ENCODE results near the gene TRIM39. TPM values are rescaled to one million over a fixed set of nuclear protein-coding genes. Genes with fewer than 3 reads are reported as not detected.

TRIM39 gene
- total and polyA plus RNA-seq, 9 of the 15 experiments (the other 6 are each of a cell fraction or from before 2014, with no cell fraction given), result 5.6 to 17.7 (median 12.8) TPM

- TF ChIP-seq THAP12 (CRISPR knock-in tag; IDR thresholded peaks at IDR 0.05) (peak; percentile 77), RBFOX2 (IDR thresholded peaks at IDR 0.05; ENCODE audit: low read depth, low read length) (peak; percentile 95), RFX1 (IDR thresholded peaks at IDR 0.05) (no peak), RBM34 (IDR thresholded peaks at IDR 0.05; ENCODE audit: borderline replicate concordance, insufficient read depth, low read length) (no peak), NFYB (IDR thresholded peaks at IDR 0.05; ENCODE audit: extremely low read depth, insufficient read length) (no peak), TAF1 (IDR thresholded peaks at IDR 0.05; ENCODE audit: control insufficient read depth, extremely low read depth, insufficient read depth, low read length, severe bottlenecking) (peak; percentile 93), PHF20 (IDR thresholded peaks at IDR 0.05; ENCODE audit: partially characterized antibody) (peak; percentile 91), ATF7 (IDR thresholded peaks at IDR 0.05) (peak; percentile 68), CBX3 (IDR thresholded peaks at IDR 0.05; ENCODE audit: borderline replicate concordance in 1 of 2, low read length in 2 of 2) (no peak), HDAC1 (IDR thresholded peaks at IDR 0.05) (peak in 1 of 2 experiments; percentile 92; a peak in 2 of 4 replicates), EGR1 (conservative IDR thresholded peaks at IDR 0.05) (peak; percentile 45; the same call in 1 of the 2 replicates), NFATC3 (IDR thresholded peaks at IDR 0.05) (no peak), SMARCB1 (IDR thresholded peaks at IDR 0.05; ENCODE audit: insufficient read length, low read depth) (no peak), FOXA3 (CRISPR knock-in tag; conservative IDR thresholded peaks at IDR 0.05 in 1 of 2, IDR thresholded peaks at IDR 0.05 in 1 of 2) (no peak), PTRF (tag; IDR thresholded peaks at IDR 0.05) (no peak), POLR2AphosphoS5 (IDR thresholded peaks at IDR 0.05; ENCODE audit: control insufficient read depth, insufficient read depth, low read depth, low read length) (peak; percentile 74; the same call in 1 of the 2 replicates)
- TF ChIP-seq, protein P1, sequence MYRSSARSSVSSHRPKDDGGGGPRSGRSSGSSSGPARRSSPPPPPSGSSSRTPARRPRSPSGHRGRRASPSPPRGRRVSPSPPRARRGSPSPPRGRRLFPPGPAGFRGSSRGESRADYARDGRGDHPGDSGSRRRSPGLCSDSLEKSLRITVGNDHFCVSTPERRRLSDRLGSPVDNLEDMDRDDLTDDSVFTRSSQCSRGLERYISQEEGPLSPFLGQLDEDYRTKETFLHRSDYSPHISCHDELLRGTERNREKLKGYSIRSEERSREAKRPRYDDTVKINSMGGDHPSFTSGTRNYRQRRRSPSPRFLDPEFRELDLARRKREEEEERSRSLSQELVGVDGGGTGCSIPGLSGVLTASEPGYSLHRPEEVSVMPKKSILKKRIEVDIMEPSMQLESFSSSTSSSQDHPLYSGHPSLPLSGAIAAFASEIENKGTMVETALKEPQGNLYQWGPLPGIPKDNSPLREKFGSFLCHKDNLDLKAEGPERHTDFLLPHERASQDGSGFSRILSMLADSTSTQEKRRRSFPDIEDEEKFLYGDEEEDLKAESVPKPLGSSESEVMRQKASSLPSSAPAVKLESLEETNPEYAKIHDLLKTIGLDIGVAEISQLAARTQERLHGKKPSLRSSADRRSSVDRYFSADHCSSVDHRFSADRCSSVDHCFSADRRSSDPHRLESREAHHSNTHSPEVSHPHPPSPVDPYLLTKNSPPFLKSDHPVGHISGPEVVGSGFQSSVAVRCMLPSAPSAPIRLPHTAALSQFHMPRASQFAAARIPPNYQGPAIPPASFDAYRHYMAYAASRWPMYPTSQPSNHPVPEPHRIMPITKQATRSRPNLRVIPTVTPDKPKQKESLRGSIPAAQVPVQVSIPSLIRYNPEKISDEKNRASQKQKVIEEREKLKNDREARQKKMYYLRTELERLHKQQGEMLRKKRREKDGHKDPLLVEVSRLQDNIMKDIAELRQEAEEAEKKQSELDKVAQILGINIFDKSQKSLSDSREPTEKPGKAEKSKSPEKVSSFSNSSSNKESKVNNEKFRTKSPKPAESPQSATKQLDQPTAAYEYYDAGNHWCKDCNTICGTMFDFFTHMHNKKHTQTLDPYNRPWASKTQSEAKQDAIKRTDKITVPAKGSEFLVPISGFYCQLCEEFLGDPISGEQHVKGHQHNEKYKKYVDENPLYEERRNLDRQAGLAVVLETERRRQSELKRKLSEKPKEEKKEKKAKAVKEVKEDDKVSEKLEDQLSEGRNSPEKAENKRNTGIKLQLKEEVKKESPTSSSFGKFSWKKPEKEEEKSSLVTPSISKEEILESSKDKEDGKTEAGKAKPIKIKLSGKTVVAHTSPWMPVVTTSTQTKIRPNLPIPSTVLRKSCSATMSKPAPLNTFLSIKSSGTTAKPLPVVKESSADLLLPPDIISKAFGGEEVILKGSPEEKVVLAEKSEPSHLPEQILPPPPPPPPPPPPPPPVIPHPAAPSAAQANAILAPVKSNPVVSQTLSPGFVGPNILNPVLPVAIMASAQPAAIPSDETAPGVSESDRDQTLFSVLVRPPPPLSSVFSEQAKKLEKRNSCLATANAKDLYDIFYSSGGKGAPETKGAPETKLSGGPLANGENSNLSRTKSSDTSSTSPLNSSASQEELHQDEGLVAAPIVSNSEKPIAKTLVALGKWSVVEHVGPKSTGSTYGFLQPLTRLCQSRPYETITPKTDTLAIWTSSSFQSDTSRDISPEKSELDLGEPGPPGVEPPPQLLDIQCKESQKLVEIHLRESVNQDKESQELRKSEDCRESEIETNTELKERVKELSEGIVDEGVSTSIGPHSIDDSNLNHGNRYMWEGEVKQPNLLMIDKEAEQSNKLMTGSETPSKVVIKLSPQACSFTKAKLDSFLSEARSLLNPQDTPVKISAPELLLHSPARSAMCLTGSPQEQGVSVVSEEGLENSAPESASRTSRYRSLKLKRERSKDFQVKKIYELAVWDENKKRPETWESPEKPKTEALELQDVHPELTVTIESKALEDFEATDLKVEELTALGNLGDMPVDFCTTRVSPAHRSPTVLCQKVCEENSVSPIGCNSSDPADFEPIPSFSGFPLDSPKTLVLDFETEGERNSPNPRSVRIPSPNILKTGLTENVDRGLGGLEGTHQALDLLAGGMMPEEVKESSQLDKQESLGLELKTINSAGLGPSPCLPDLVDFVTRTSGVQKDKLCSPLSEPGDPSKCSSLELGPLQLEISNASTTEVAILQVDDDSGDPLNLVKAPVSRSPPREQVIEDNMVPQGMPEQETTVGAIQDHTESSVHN (IDR thresholded peaks at IDR 0.05; ENCODE audit: borderline replicate concordance in 1 of 2, low read depth in 1 of 2), result no peak
These were observed 18.3 kb downstream of the TRIM39 start, which contains the start of gene RPP21 (continued) for GRCh38 chr6:30344868-30345671.
